AG04449 (cell line): ENCODE results near the gene MSANTD7.

Experiments
- CTCF ChIA-PET: fragments of 350-600 bp; formaldehyde crosslinking; extraction: SDS; loops from one replicate; lab custom pipeline; 2021; ENCODE audit warnings: antibody characterized with exemption; lab: Yijun Ruan, JAX
- POLR2A ChIA-PET: fragments of 400-600, 350-600 bp; formaldehyde crosslinking; extraction: SDS; loops from one replicate; lab custom pipeline; 2020; ENCODE audit warnings: antibody characterized with exemption, inconsistent platforms; lab: Yijun Ruan, JAX
- DNase-seq: peaks from one replicate; pipeline ENCODE4 v3.0.0-alpha.2; 2010; ENCODE audit warnings: low read depth, low spot score
- H3K4me3 ChIP-seq: 2 replicates; pipeline ENCODE4 v1.5.1; 2011; ENCODE audit warnings: low read depth, mild to moderate bottlenecking, control low read depth, low read length
- TF ChIP-seq, protein P1 (sequence below): IDR thresholded peaks from one replicate; pipeline ENCODE4 v1.5.1; 2011; ENCODE audit warnings: mild to moderate bottlenecking, moderate library complexity, low read length, control low read depth, inconsistent platforms; ENCODE audit not compliant: insufficient read depth; ENCODE audit errors: missing control alignments

Gene MSANTD7

DNA sequence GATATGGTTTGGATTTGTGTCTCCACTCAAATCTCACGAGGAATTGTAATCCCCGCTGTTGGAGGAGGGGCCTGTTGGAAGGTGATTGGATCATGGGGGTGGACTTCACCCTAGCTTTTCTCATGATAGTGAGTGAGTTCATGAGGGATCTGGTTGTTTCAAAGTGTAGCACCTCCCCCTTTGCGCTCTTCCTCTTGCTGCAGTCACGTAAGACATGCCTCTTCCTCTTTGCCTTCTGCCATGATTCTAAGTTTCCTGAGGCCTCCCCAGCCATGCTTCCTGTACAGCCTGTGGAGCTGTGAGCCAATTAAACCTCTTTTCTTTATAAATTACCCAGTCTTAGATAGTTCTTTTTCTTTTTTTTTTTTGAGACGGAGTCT is 17.3 kb upstream of the MSANTD7 start:
- ChIA-PET CTCF (interaction anchor here (0.6 to 1.5 kb wide), 3 partner anchors 281 to 370 kb away, joined by 3 to 6 read pairs (median 4); no protein-coding TSS in a partner anchor), POLR2A (no interaction called here)
- no peak for DNase-seq
- TF ChIP-seq, protein P1, sequence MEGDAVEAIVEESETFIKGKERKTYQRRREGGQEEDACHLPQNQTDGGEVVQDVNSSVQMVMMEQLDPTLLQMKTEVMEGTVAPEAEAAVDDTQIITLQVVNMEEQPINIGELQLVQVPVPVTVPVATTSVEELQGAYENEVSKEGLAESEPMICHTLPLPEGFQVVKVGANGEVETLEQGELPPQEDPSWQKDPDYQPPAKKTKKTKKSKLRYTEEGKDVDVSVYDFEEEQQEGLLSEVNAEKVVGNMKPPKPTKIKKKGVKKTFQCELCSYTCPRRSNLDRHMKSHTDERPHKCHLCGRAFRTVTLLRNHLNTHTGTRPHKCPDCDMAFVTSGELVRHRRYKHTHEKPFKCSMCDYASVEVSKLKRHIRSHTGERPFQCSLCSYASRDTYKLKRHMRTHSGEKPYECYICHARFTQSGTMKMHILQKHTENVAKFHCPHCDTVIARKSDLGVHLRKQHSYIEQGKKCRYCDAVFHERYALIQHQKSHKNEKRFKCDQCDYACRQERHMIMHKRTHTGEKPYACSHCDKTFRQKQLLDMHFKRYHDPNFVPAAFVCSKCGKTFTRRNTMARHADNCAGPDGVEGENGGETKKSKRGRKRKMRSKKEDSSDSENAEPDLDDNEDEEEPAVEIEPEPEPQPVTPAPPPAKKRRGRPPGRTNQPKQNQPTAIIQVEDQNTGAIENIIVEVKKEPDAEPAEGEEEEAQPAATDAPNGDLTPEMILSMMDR: no peak
- no peak overlapping the region for H3K4me3 ChIP-seq

DNA sequence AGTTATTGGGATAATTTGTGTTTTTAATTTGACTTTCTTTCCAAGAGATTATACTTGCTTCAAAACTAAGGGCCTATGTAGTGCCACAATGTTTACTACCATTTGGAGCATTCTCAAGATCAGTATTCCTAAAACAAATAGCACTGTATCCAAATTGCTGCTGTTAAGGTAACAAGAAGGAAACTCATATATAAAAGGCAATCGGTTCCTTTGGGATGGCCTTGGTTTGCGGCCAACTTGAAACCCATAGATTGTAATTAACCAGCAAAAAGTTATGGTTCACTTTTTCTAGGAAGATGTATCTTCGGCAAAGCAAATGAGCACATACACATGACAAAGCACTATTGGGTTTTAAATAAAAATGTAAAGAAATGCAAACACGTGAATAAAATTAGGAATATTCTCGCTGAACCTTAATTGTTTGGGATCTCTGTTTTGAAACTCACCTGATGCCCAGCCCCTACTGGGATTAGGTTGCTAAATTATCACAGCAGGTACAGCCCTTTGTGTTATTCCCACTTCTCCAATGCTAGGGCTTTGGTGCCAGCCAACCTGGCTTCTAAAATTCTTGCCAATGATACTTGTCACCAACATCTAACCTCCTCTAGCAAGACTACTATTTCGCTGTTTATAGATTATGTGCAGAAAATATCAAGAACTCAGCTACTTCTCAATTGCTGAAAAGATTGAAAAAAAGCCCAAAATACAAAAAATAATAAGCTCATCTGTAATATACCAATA is 16.3 kb upstream of the MSANTD7 start:
- ChIA-PET POLR2A (no interaction called here), CTCF (interaction anchor here (0.6 to 3.7 kb wide), 15 partner anchors 10 to 622 kb away, joined by 3 to 63 read pairs (median 4); partner anchors contain the start of genes CDNF, HSPA14 and MSANTD7)
- no peak for DNase-seq
- TF ChIP-seq, protein P1: no peak
- H3K4me3 ChIP-seq: no peak overlapping the region

DNA sequence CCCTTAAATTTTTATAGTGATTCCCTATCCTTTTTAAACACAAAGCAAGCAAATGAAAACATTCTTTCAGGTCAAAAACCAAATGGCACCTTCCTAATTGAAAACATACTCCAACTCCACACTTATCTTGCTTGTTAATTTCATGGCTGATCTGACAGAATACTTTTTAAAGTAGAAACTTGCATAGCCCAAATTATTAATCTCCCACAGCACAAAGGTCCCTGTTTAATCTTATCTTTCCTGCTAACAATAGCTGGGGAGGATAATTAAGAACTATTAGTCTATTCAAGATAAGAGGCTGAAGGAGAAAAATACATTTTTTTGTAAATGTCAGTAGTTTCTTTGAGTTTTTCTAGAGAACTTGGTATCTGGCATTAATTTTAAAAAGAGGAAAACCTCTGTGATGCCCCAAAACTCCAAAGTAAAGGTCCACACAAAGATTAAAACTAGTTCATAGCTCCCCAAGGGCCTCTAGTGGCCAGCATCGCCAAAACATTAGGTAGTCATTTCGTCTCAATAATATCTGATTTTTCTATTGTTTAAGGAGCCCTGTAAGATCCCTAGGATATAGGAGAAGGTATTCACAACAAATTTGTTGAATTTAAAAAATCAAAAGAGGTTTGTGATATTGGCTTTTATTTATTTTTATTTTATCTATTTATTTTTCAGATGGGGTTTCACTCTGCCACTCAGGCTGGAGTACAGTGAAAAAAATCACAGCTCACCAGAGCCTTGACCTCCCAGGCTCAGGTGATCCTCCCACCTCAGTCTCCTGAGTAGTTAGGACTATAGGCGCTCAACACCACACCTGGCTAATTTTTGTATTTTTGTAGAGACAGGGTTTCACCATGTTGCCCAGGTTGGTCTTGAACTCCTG is 15.0 kb upstream of the MSANTD7 start:
- TF ChIP-seq, protein P1: peak; percentile 54
- no peak overlapping the region for H3K4me3 ChIP-seq
- ChIA-PET CTCF (interaction anchor here (0.5 to 3.7 kb wide), 36 partner anchors 8 to 732 kb away, joined by 3 to 63 read pairs (median 4); partner anchors contain the start of genes CDNF, HSPA14 and MSANTD7), POLR2A (no interaction called here)
- DNase-seq: no peak

DNA sequence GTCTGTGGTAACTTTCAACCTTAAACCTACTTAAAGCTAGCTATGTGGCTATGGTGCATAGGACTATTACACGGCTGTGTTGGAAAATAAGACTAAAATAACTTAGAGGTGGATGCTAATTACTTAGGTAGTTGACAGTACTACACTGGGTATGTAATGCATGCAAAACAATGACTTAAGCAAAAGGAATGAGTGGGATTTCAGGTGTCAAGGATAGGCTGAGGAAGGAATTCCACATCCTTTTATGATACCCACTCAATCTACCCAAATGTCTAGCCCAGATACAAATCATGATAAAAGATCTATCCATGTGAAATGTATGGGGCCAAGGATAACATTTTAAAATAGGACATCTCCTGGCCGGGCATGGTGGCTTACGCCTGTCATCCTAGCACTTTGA is 14.1 kb upstream of the MSANTD7 start:
- CTCF ChIA-PET: interaction anchor here (0.8 to 3.7 kb wide), 18 partner anchors 9 to 629 kb away, joined by 3 to 63 read pairs (median 4); partner anchors contain the start of genes CDNF, HSPA14 and MSANTD7
- POLR2A ChIA-PET: no interaction called here
- DNase-seq: no peak
- H3K4me3 ChIP-seq: no peak overlapping the region
- TF ChIP-seq, protein P1: no peak

DNA sequence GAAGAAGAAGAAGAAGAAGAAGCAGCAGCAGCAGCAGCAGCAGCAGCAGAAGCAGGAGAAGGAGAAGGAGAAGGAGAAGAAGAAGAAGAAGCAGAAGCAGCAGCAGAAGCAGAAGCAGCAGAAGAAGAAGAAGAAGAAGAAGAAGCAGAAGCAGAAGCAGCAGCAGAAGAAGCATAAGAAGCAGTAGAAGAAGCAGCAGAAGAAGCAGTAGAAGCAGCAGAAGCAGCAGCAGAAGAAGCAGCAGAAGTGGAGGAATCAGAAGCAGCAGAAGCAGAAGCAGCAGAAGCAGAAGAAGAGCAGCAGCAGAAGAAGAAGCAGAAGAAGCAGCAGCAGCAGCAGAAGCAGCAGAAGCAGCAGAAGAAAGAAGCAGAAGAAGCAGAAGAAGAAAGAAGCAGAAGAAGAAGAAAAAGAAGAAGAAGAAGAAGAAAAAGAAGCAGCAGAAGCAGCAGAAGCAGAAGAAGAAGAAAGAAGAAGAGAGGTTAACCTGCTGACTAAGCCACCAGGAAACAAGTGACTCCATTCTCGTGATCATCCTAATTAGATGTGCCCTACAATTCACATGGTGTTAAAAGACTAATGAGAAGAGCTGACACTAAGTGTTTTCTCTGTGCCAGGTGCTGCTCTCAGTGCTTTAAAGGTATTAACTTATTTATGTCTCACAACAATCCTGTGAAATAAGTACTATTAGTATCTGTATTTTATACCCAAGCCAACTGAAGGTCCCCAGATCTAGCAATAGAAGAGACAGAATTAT is 11.9 kb upstream of the MSANTD7 start:
- TF ChIP-seq, protein P1: no peak
- POLR2A ChIA-PET: interaction anchor here (0.6 kb wide), 1 partner anchor 12 kb away, joined by 3 read pairs; the partner anchor contains the start of gene CDNF
- CTCF ChIA-PET: interaction anchor here (1.7 to 2.0 kb wide), 2 partner anchors 10 to 289 kb away, joined by 6 to 7 read pairs; no protein-coding TSS in a partner anchor
- no peak overlapping the region for H3K4me3 ChIP-seq
- DNase-seq: no peak
